Left cardiac atrium (tissue), 4 donors: ENCODE results near the gene IL19. TPM values are rescaled to one million over a fixed set of nuclear protein-coding genes. Genes with fewer than 3 reads are reported as not detected.

Experiments used
- ATAC-seq, 2 donors: fragments of 200-7000 bp; cut with Tn5 transposase; one replicate each; pipeline ENCODE4 v1.9.1; 2020; ENCODE audit warnings: mild to moderate bottlenecking in 2 of 2, moderate library complexity in 2 of 2
- DNase-seq: peaks from one replicate; pipeline ENCODE4 v3.0.0-alpha.2; 2020
- intact Hi-C, 2 donors: fragments of 100-400 bp; cut with DNase I; formaldehyde crosslinking; loops; one replicate each; pipeline versions ENCODE4 v1.14.1 to v1.15.1; 2022 to 2023
- total RNA-seq, 2 donors: library from RNA; stranded (reverse); fragmentation: NEBNext Ultra II Directional; extraction: Animal tissue kit (Norgen Biotek cat#: 25700); gene quantifications; one replicate each; pipeline ENCODE4 v1.2.1, GENCODE V29; 2021
- donor health status: DM: no; HTN: yes; CAD: no.
- donor health status: DM: no; HTN: yes; CAD: no; lungs with severe emphysema.
- donor health status: DM: yes; HTN: yes; CAD: no.
- donor health status: Dilated cardiomyopathy.

The IL19 gene
- total RNA-seq, 2 donors from 2014 or later, result not detected

GRCh38 chr1:206792939-206793607, 22.5 kb downstream of the IL19 start:
- ATAC-seq, result no peak

GRCh38 chr1:206793620-206794019, 23.0 kb downstream of the IL19 start:
- intact Hi-C loops, result no loop called here
- ATAC-seq, result no peak
- no peak for DNase-seq

More at GRCh38 chr1:206792939-206793607, 22.5 kb downstream of the IL19 start:
- intact Hi-C loops, result no loop called here
- DNase-seq, result no peak

GRCh38 chr1:206794294-206794908, 23.8 kb downstream of the IL19 start:
- no peak for ATAC-seq
- intact Hi-C loops, result no loop called here
- no peak for DNase-seq

- no peak for DNase-seq
Observed at GRCh38 chr1:206796116-206796515, 25.5 kb downstream of the IL19 start.

GRCh38 chr1:206796981-206797402, 26.4 kb downstream of the IL19 start:
- DNase-seq (peak; percentile 31), ATAC-seq (no peak)
- intact Hi-C loops, result no loop called here

More at GRCh38 chr1:206796116-206796515, 25.5 kb downstream of the IL19 start:
- no peak for ATAC-seq
- intact Hi-C loops, result no loop called here

- ATAC-seq, result no peak
- DNase-seq, result no peak
- intact Hi-C loops, result no loop called here
Observed at GRCh38 chr1:206797534-206798383, 27.2 kb downstream of the IL19 start.

GRCh38 chr1:206798384-206798996, 27.9 kb downstream of the IL19 start:
- no peak for ATAC-seq
- DNase-seq, result no peak
- intact Hi-C loops, result no loop called here

GRCh38 chr1:206799311-206799710, 28.7 kb downstream of the IL19 start:
- ATAC-seq (no peak), DNase-seq (no peak)
- intact Hi-C loops, result no loop called here

GRCh38 chr1:206800411-206800810, 29.8 kb downstream of the IL19 start:
- DNase-seq (no peak), ATAC-seq (no peak)
- intact Hi-C loops, result loop anchor here (5.0 to 10.0 kb wide), 2 partner anchors 168 to 184 kb away; no protein-coding TSS in a partner anchor

GRCh38 chr1:206800891-206801290, 30.3 kb downstream of the IL19 start:
- intact Hi-C loops, result loop anchor here (5.0 to 10.0 kb wide), 2 partner anchors 169 to 184 kb away; no protein-coding TSS in a partner anchor

GRCh38 chr1:206801467-206801866, 30.9 kb downstream of the IL19 start:
- ATAC-seq, result peak in 1 of 2 donors; percentile 21

More at GRCh38 chr1:206800891-206801290, 30.3 kb downstream of the IL19 start:
- DNase-seq (no peak), ATAC-seq (no peak)

GRCh38 chr1:206802401-206802800, 31.8 kb downstream of the IL19 start:
- intact Hi-C loops, result loop anchor here (5.0 to 10.0 kb wide), 2 partner anchors 170 to 182 kb away; no protein-coding TSS in a partner anchor
- DNase-seq, result no peak
- ATAC-seq, result no peak

More at GRCh38 chr1:206801467-206801866, 30.9 kb downstream of the IL19 start:
- no peak for DNase-seq
- intact Hi-C loops, result loop anchor here (5.0 to 10.0 kb wide), 2 partner anchors 169 to 183 kb away; no protein-coding TSS in a partner anchor

- ATAC-seq, result peak; percentile 51 to 91
- intact Hi-C loops, result loop anchor here (5.0 to 10.0 kb wide), 2 partner anchors 171 to 182 kb away; no protein-coding TSS in a partner anchor
- no peak for DNase-seq
Observed at GRCh38 chr1:206803221-206803730, 32.7 kb downstream of the IL19 start.

- intact Hi-C loops, result loop anchor here (5.0 to 10.0 kb wide), 2 partner anchors 172 to 181 kb away; no protein-coding TSS in a partner anchor
- DNase-seq (no peak), ATAC-seq (no peak)
Observed at GRCh38 chr1:206804156-206804737, 33.7 kb downstream of the IL19 start.

- intact Hi-C loops, result loop anchor here in 1 of 2 donors (5.0 to 10.0 kb wide), 2 partner anchors 78 to 179 kb away; no protein-coding TSS in a partner anchor
- no peak for DNase-seq
- no peak for ATAC-seq
Observed at GRCh38 chr1:206805357-206805756, 34.8 kb downstream of the IL19 start.

- intact Hi-C loops, result loop anchor here in 1 of 2 donors (2.0 to 10.0 kb wide), 3 partner anchors 81 to 176 kb away; partner anchors contain the start of gene DYRK3
- no peak for DNase-seq
- ATAC-seq, result peak; percentile 44 to 70
Observed at GRCh38 chr1:206808615-206809014, 38.0 kb downstream of the IL19 start.

- no peak for DNase-seq
- ATAC-seq, result peak in 1 of 2 donors; percentile 49
- intact Hi-C loops, result loop anchor here in 1 of 2 donors (2.0 to 10.0 kb wide), 4 partner anchors 82 to 175 kb away; partner anchors contain the start of gene DYRK3
Observed at GRCh38 chr1:206809504-206810084, 39.0 kb downstream of the IL19 start.
